GM04504 (cell line): ENCODE results near the gene BEX3.
"Not testable (repeated sequence)": the region's sequence is repeated elsewhere in the genome, so short reads cannot be mapped to it uniquely, and the experiment has no call there.

Experiments used
- DNase-seq: peaks from one replicate; pipeline ENCODE4 v3.0.0-alpha.2; 2012; ENCODE audit warnings: low read depth

BEX3 gene

GRCh38 chrX:103376118-103376978 lies at the start of gene BEX3:
Gene BEX3, plus strand, starts transcription at chrX:103376538. Its CDS starts 984 bp downstream, at chrX:103377522.
- DNase-seq, result no peak

DNA sequence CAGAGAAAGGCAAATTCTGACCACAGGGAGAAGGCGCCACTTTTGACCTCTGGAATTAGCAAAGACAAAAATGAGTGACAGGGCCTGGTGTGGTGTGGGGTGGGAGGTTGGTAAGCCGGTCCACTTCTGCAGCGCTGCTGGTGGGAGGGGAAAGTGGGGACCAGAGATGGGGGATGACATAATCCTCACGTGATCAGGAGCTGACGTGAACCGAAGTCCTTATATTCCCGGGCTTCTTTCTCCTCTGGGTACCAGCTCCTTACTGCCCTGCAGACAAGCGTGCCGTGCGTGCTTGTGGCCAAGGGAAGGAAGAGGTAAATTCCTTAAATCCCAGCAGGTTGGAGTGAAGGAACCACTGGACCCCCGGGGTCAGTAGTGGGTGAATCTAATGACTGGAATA lies 46.3 kb upstream of the BEX3 start, which contains the start of gene TCEAL7:
TSS of gene TCEAL7 (plus strand) at position 249 of the 400 bp plus-strand sequence. CDS start 1,165 bp downstream, outside the sequence.
- no peak for DNase-seq

GRCh38 chrX:103330681-103331288 lies 45.6 kb upstream of the BEX3 start:
- DNase-seq, result no peak

- no peak for DNase-seq
These were observed 37.7 kb upstream of the BEX3 start for GRCh38 chrX:103338663-103339062.

- no peak for DNase-seq
These were observed 33.2 kb upstream of the BEX3 start for GRCh38 chrX:103343105-103343504.

- no peak for DNase-seq
These were observed 31.7 kb upstream of the BEX3 start for GRCh38 chrX:103344606-103345005.

DNA sequence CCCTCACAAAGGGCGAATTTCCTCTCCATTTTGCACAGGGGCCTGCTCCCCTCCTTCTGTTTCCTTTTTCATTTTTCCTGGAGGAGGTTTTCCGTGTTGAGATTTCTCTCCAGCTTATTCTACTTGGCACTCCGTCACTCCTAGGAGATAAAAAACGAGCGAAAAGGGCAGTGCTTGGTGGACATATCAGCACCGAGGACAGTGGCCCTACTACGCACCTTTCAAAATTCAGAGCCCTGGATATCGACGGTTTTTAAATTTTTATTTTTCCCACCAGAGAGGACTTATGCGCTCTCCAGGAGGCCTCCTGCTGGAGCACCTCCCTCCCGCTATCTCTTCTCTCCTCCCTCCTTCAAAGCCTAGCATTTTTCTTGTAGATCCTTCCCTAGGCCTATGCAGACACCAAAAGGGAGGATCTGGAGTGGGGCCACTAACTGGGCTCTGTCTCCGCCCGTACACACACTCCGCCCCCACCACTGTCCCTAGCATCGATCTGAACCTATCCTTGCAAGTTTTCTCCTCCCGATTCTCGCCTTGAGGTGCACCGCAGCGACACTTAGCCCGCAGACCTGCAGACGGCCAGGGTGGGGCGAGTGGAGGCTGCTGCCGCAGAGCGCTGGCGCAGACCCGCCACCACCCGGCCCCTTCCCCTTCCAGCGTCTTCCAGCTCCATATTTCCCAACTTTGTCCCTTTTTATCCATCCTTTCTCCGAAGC lies 28.5 kb upstream of the BEX3 start:
- DNase-seq, result no peak

GRCh38 chrX:103356130-103356798 lies 20.1 kb upstream of the BEX3 start, which contains the start of gene TCEAL9:
Gene TCEAL9, plus strand, starts transcription at chrX:103356506. Its CDS starts 1,179 bp downstream, at chrX:103357685.
- no peak for DNase-seq

GRCh38 chrX:103356858-103357257 lies 19.5 kb upstream of the BEX3 start:
- no peak for DNase-seq

DNA sequence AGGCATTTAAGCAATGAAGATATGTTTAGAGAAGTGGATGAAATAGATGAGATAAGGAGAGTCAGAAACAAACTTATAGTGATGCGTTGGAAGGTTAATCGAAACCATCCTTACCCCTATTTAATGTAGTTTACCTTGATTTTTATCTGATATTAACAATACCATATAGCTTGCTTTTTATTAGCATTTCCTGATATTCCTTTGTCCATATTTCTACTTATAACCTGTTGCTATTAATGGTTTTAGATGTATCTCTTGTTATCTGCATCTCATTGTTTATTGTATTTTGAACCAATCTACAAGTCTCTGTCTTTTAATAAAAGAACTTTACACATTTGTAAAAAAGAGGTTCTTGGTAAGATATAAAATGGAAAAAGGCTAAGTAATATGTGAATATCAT lies 18.5 kb upstream of the BEX3 start:
- no peak for DNase-seq

DNA sequence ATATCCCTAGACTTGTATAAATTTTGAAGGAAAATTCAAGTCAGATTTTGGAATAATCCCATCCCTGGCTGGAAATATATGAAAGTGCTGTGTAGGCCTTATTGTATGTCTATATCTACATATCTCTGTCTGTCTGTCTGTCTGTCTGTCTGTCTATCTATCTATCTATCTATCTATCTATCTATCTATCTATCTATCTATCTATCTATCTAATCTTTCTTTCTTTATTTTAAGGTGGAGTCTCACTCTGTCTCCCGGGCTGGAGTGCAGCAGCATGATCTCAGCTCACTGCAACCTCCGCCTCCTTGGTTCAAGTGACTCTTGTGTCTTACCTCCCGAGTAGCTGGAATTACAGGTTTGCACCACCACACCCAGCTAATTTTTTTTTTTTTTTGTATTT lies 16.7 kb upstream of the BEX3 start:
- not testable (repeated sequence) for DNase-seq

DNA sequence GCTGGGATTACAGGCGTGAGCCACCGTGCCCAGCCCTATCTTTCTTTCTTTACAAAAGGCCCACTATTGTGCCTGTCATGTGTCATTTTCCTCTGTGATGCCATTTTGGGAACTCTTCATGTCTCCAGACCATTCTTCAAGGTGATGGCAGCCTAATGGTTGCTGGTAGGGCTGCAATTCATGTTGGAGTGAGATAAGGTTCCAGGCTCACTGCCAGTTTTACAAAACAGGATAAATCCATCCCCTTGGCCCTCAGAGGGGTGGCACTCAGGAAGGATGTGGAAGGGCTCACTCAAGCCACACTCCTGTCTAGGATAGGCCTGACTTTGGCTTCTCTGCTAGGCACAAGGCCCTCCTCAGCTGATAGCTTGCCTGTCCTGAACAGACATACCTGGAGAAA lies 16.2 kb upstream of the BEX3 start:
- no peak for DNase-seq

- no peak for DNase-seq
These were observed 15.4 kb upstream of the BEX3 start for GRCh38 chrX:103360916-103361315.

- DNase-seq, result no peak
These were observed 14.5 kb upstream of the BEX3 start for GRCh38 chrX:103361798-103362197.

GRCh38 chrX:103362474-103362873 lies 13.9 kb upstream of the BEX3 start:
- DNase-seq, result no peak

DNA sequence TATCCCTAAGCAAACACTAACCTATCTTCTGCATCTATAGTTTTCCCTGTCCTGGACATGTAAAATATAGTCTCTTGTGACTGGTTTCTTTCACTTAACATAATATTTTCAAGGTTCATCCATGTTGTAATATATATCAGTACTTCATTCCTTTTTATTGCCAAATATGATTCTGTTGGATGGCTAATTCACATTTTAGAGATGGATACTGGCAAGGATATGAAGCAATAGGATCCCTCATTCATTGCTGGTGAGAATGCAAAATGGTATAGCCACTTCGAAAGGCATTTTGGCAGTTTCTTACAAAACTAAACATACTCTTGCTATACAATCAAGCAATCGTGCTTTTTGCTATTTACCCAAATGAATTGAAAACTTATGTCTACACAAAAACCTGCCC lies 13.3 kb upstream of the BEX3 start:
- DNase-seq, result no peak

DNA sequence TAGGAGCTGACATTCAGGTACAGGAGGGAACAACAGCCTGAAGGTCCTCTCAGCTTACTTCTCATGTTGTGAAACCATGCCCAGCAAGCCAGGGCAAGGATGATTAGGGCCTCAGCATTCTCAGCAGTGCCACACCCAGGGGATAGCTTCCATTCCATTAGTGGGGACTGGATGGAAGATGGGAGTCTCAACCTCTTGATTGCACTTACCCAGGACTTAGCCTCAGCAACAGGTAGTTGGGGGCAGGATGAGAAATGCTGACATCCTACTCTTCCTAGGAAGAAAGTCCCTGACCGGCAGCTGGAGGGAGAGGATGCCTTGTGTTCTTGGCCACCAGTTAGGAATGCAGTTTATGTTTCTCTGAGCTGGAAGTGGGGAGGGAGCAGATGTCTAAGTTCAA lies 8.8 kb upstream of the BEX3 start:
- DNase-seq, result no peak

GRCh38 chrX:103369479-103369878 lies 6.9 kb upstream of the BEX3 start:
- no peak for DNase-seq

DNA sequence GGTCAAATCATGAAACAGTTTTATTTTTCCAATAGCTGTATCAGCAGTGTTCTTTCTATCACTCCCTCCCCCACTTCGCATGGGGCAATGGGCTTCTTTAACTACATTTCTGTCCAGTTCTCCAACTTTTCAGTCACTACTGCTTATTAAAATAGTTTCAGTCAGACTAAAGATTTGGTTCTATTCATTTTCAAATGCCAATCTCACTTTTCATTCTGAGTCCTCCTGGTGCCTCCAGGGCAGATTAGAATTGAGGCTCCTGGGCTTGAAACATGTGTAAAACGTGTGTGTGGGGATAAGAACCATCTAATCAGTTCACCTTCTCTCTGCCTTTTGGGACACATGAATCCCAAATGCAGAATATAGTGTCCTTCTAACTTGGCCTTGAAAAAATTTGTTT lies 3.5 kb upstream of the BEX3 start:
- no peak for DNase-seq

GRCh38 chrX:103373581-103373980 lies 2.8 kb upstream of the BEX3 start:
- no peak for DNase-seq

DNA sequence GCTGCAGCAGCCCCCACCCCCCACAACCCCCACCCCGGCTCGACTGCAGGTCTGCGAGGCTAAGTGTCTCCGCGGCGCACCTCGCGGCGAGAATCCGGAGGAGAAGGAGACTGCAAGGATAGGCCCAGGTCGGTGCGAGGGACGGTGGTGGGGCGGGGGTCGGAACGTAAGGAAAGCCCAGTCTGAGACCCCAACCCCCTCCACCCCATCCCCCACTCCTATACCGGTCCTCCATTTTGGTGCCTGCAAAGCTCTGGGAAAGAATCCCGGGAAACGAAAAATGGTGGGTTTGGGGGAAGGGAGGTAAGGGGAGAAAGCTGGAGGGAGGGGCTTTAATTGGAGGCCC lies 614 bp downstream of the BEX3 start:
- DNase-seq, result no peak

- DNase-seq, result no peak
These were observed 2.7 kb downstream of the BEX3 start for GRCh38 chrX:103378990-103379389.
